ENCODE data around the gene KAT8. TPM values are rescaled to one million over a fixed set of nuclear protein-coding genes. Genes with fewer than 3 reads are reported as not detected.

KAT8 gene
- total and polyA plus RNA-seq, 2 of the 13 experiments (the other 11 are each of a cell fraction or from before 2014, with no cell fraction given), result 79.0 to 84.2 TPM

GRCh38 chr16:31142109-31143010 is 24.9 kb downstream of the KAT8 start (continued):
- no peak; the same call in 1 of the 2 replicates for TF ChIP-seq E2F1 (CRISPR knock-in tag; IDR thresholded peaks at IDR 0.05)
- peak; percentile 88 for TF ChIP-seq ZBTB26 (CRISPR knock-in tag; IDR thresholded peaks at IDR 0.05; ENCODE audit: borderline replicate concordance)
- no peak for TF ChIP-seq ZNF7 (CRISPR knock-in tag; IDR thresholded peaks at IDR 0.05)
- no peak for TF ChIP-seq ZNF496 (CRISPR knock-in tag; IDR thresholded peaks at IDR 0.05; ENCODE audit: insufficient replicate concordance)
- peak; percentile 26; the same call in 1 of the 2 replicates for TF ChIP-seq CREBL2 (CRISPR knock-in tag; IDR thresholded peaks at IDR 0.05; ENCODE audit: borderline replicate concordance)
- no peak for TF ChIP-seq ZNF672 (CRISPR knock-in tag; IDR thresholded peaks at IDR 0.05)
- TF ChIP-seq ZSCAN21 (CRISPR knock-in tag; IDR thresholded peaks at IDR 0.05; ENCODE audit: borderline replicate concordance), result peak; percentile 66; the same call in 1 of the 2 replicates
- TF ChIP-seq SIX4 (CRISPR knock-in tag; IDR thresholded peaks at IDR 0.05), result no peak
- TF ChIP-seq ELK4 (CRISPR knock-in tag; IDR thresholded peaks at IDR 0.05; ENCODE audit: borderline replicate concordance), result no peak
- TF ChIP-seq ZNF878 (CRISPR knock-in tag; IDR thresholded peaks at IDR 0.05), result peak; percentile 51; the same call in 1 of the 2 replicates
- no peak for TF ChIP-seq ZNF746 (CRISPR knock-in tag; IDR thresholded peaks at IDR 0.05)
- TF ChIP-seq ZNF891 (CRISPR knock-in tag; IDR thresholded peaks at IDR 0.05), result no peak
- TF ChIP-seq ZNF597 (CRISPR knock-in tag; IDR thresholded peaks at IDR 0.05), result no peak
- no peak for TF ChIP-seq CENPX (CRISPR knock-in tag; IDR thresholded peaks at IDR 0.05)
- TF ChIP-seq ZKSCAN1 (IDR thresholded peaks at IDR 0.05; ENCODE audit: low read length), result peak; percentile 51; the same call in 1 of the 2 replicates
- no peak for TF ChIP-seq NRL (CRISPR knock-in tag; IDR thresholded peaks at IDR 0.05; ENCODE audit: borderline replicate concordance)
- TF ChIP-seq ZNF513 (CRISPR knock-in tag; conservative IDR thresholded peaks at IDR 0.05), result no peak
- no peak for TF ChIP-seq ZNF737 (CRISPR knock-in tag; IDR thresholded peaks at IDR 0.05; ENCODE audit: borderline replicate concordance)
- TF ChIP-seq ZNF674 (CRISPR knock-in tag; IDR thresholded peaks at IDR 0.05; ENCODE audit: low read depth), result peak; percentile 84; the same call in 1 of the 2 replicates
- no peak for TF ChIP-seq GRHL1 (CRISPR knock-in tag; conservative IDR thresholded peaks at IDR 0.05)

All from HepG2 (cell line).